Activated naive CD4-positive, alpha-beta T cell treated with anti-CD3 and anti-CD28 coated beads for 36 hours (primary cell): ENCODE results near the gene TLR4. TPM values are rescaled to one million over a fixed set of nuclear protein-coding genes. Genes with fewer than 3 reads are reported as not detected.

Experiments
- CTCF ChIA-PET: fragments of 350-600 bp; sonication (Branson Sonifier 250); formaldehyde crosslinking; loops from one replicate; lab custom pipeline; 2021; ENCODE audit warnings: antibody characterized with exemption; lab: Charles Lee
- DNase-seq: peaks from one replicate; pipeline ENCODE4 v3.0.0-alpha.2; 2020
- H3K27ac Mint-ChIP-seq: one replicate; pipeline ENCODE4 v1.8.0; 2021; ENCODE audit warnings: mild to moderate bottlenecking, mixed read lengths
- H3K27me3 Mint-ChIP-seq: one replicate; pipeline ENCODE4 v1.8.0; 2021; ENCODE audit warnings: low read depth, mixed read lengths
- H3K36me3 Mint-ChIP-seq: one replicate; pipeline ENCODE4 v1.8.0; 2021; ENCODE audit warnings: low read depth, mixed read lengths
- H3K4me1 Mint-ChIP-seq: one replicate; pipeline ENCODE4 v1.8.0; 2021; ENCODE audit warnings: low read depth, mixed read lengths
- H3K4me3 Mint-ChIP-seq: one replicate; pipeline ENCODE4 v1.8.0; 2021; ENCODE audit warnings: mild to moderate bottlenecking, moderate library complexity, mixed read lengths
- H3K9me3 Mint-ChIP-seq: one replicate; pipeline ENCODE4 v1.8.0; 2021; ENCODE audit warnings: mixed read lengths
- intact Hi-C: fragments of 100-400 bp; cut with micrococcal nuclease; formaldehyde crosslinking; loops from one replicate; pipeline ENCODE4 v1.15.1; 2023
- total RNA-seq, 2 experiments: library from RNA; stranded (reverse); gene quantifications; one replicate each; pipeline ENCODE4 v1.2.3, GENCODE V29; 2021

TLR4 gene
- total RNA-seq, result not detected

- Mint-ChIP-seq H3K4me1 (no peaks in the 10 kb centered on the region), H3K9me3 (no peaks in the 10 kb centered on the region), H3K4me3 (no peak within 1 kb of the TSS), H3K27me3 (peaks cover 9% of the 10 kb centered on the region), H3K27ac (no peak within 1 kb of the TSS), H3K36me3 (no peaks in the 10 kb centered on the region)
- intact Hi-C loops, result no loop called here
- no peak for DNase-seq
- CTCF ChIA-PET, result no interaction called here
These were observed at the start of gene TLR4 for GRCh38 chr9:117704024-117704575. Gene TLR4, plus strand, starts transcription at chr9:117704403. Its CDS starts 70 bp downstream, at chr9:117704473.

DNA sequence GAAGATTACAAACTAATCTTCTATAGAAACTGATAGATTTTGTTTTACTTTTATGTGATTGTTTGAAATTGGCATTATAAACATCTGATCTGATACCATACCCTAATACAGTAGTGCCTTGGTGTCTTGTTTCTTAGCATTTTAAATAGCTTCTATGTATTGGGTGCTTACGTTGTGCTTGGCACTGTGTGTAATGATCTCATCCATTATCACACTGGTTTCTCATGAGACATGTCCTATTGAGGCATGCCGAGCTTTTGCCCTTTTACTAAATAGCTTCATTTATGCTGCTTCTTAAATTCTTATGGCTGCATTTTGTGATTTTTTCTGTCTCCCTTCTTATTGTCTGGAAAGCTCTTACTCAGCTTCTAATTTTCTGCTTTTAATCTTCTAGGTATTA is 48.2 kb upstream of the TLR4 start:
- Mint-ChIP-seq H3K36me3 (no peaks in the 10 kb centered on the region), H3K4me1 (no peaks in the 10 kb centered on the region), H3K27ac (no peak overlapping the region), H3K4me3 (no peak overlapping the region), H3K27me3 (no peaks in the 10 kb centered on the region), H3K9me3 (peaks cover 5% of the 10 kb centered on the region)
- CTCF ChIA-PET, result no interaction called here
- no peak for DNase-seq
- intact Hi-C loops, result no loop called here

DNA sequence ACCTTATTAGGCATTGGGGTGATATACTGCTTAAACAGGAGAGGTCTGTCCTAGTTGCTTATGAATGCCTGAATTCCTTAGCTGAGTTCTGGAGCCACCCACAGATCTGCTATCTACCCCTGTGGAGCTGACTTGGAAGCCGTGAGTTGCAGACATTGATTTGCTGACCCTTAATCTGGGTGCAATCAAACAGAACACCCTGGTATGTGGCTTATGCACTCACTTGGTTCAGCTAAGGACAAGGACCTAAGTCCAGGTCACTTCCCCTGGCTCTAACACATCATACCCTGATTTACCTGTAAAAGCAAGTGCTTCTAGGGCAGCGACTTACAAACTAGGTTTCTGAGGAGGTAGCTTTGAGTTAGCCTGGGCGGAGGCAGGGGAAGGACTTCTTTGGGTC is 41.6 kb upstream of the TLR4 start:
- Mint-ChIP-seq H3K36me3 (no peaks in the 10 kb centered on the region), H3K4me1 (no peaks in the 10 kb centered on the region), H3K9me3 (peaks cover 4% of the 10 kb centered on the region), H3K27ac (no peak overlapping the region), H3K4me3 (no peak overlapping the region), H3K27me3 (peaks cover 5% of the 10 kb centered on the region)
- CTCF ChIA-PET, result no interaction called here
- DNase-seq, result no peak
- intact Hi-C loops, result no loop called here

DNA sequence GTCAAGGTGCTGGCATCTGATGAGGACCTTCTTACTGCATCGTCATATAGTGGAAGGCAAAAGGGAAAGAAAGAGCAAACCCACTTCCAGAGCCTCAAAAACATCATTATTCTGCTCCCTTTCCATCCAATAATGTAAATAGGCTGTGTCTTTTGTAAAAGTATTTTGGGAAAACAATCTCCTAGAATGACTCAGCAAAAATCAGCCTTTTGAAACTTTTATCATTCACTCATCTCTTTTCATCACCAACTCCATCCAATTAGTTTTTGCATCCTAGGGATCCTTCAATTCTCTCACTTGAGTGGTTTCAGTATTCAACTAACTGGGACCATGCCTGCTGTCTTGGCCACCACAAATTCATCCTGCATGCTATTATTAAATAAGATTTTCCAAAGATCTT is 39.8 kb upstream of the TLR4 start:
- no peak overlapping the region for H3K4me3 Mint-ChIP-seq
- H3K27ac Mint-ChIP-seq, result no peak overlapping the region
- intact Hi-C loops, result no loop called here
- CTCF ChIA-PET, result no interaction called here
- peaks cover under 1% of the 10 kb centered on the region for H3K9me3 Mint-ChIP-seq
- no peak for DNase-seq
- no peaks in the 10 kb centered on the region for H3K36me3 Mint-ChIP-seq
- peaks cover 7% of the 10 kb centered on the region for H3K27me3 Mint-ChIP-seq
- no peaks in the 10 kb centered on the region for H3K4me1 Mint-ChIP-seq

DNA sequence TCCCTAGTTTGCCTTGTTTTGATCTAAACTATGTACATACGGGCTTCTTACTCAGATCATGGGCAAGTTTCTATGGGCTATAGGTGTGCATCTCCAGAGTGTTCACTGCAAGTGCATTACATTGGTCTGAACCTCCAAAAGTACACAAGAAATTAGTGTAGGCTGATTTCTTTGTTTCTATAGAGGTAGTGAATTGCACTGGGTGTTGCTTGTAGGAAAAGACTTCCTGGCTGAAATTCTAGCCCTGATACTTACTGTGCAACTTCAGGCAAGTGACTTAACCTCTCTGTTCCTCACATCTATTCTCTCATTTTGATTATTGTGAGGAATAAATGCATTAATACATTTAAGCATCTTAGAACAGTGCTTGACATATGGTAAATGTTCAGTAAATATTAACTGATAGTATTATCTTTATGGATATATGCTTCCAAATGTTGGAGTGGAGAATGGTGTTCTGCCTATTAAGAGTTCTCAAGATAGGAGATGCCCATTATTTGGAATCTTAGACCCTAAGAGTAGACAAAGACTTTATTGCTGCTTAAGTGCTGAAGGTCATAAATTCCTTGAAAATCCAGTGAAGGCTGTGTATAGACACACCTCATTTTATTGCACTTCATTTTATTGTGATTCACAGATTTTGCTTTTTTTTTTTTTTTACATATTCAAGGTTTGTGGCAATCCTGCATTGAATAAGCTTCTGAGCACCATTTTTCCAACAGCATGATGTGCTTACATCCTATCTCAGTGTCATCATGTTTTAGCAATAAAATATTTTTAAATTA is 38.4 kb upstream of the TLR4 start:
- no peak for DNase-seq
- Mint-ChIP-seq H3K4me3 (no peak overlapping the region), H3K36me3 (no peaks in the 10 kb centered on the region), H3K4me1 (no peaks in the 10 kb centered on the region), H3K9me3 (no peaks in the 10 kb centered on the region), H3K27me3 (peaks cover 9% of the 10 kb centered on the region), H3K27ac (no peak overlapping the region)
- CTCF ChIA-PET, result no interaction called here
- intact Hi-C loops, result no loop called here

- Mint-ChIP-seq H3K27ac (no peak overlapping the region), H3K4me3 (no peak overlapping the region), H3K9me3 (no peaks in the 10 kb centered on the region), H3K4me1 (no peaks in the 10 kb centered on the region), H3K36me3 (no peaks in the 10 kb centered on the region), H3K27me3 (peaks cover 8% of the 10 kb centered on the region)
- no peak for DNase-seq
- intact Hi-C loops, result no loop called here
- CTCF ChIA-PET, result no interaction called here
These were observed 32.7 kb upstream of the TLR4 start for GRCh38 chr9:117671468-117671867.

GRCh38 chr9:117672369-117672768 is 31.8 kb upstream of the TLR4 start:
- Mint-ChIP-seq H3K36me3 (no peaks in the 10 kb centered on the region), H3K4me3 (no peak overlapping the region), H3K4me1 (no peaks in the 10 kb centered on the region), H3K9me3 (no peaks in the 10 kb centered on the region), H3K27me3 (peaks cover 9% of the 10 kb centered on the region), H3K27ac (no peak overlapping the region)
- CTCF ChIA-PET, result no interaction called here
- intact Hi-C loops, result no loop called here
- no peak for DNase-seq

GRCh38 chr9:117677572-117677971 is 26.6 kb upstream of the TLR4 start:
- Mint-ChIP-seq H3K27ac (no peak overlapping the region), H3K27me3 (peaks cover 18% of the 10 kb centered on the region), H3K9me3 (no peaks in the 10 kb centered on the region), H3K4me1 (no peaks in the 10 kb centered on the region), H3K36me3 (no peaks in the 10 kb centered on the region), H3K4me3 (no peak overlapping the region)
- intact Hi-C loops, result no loop called here
- no peak for DNase-seq
- CTCF ChIA-PET, result no interaction called here

- H3K27ac Mint-ChIP-seq, result no peak overlapping the region
- CTCF ChIA-PET, result no interaction called here
- peaks cover 18% of the 10 kb centered on the region for H3K27me3 Mint-ChIP-seq
These were observed 25.3 kb upstream of the TLR4 start for GRCh38 chr9:117678871-117679270.

DNA sequence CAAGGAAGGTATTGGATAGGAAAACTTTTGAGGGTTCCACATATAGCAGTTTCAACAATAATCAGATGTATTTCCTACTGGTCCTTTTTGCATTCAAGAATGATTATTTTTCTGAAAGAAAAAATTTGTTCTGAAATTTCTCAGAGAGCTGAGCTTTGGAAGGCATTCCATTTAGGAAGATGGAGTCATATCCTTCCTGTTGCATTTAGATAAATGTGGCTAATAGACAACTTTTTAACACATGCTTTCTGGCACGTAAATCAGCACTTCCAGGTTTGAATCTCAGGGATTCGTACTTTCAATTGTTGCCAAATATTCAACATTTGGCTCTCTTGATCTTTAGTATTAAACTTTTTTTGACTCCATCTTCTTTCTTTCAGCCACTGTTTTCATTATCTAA is 24.8 kb upstream of the TLR4 start:
- no peak for DNase-seq
- peaks cover 18% of the 10 kb centered on the region for H3K27me3 Mint-ChIP-seq
- H3K27ac Mint-ChIP-seq, result no peak overlapping the region
- H3K4me1 Mint-ChIP-seq, result peaks cover 3% of the 10 kb centered on the region
- H3K36me3 Mint-ChIP-seq, result no peaks in the 10 kb centered on the region
- CTCF ChIA-PET, result no interaction called here
- intact Hi-C loops, result no loop called here
- H3K9me3 Mint-ChIP-seq, result no peaks in the 10 kb centered on the region
- no peak overlapping the region for H3K4me3 Mint-ChIP-seq

More at GRCh38 chr9:117678871-117679270, 25.3 kb upstream of the TLR4 start:
- peaks cover 3% of the 10 kb centered on the region for H3K4me1 Mint-ChIP-seq
- H3K9me3 Mint-ChIP-seq, result no peaks in the 10 kb centered on the region
- H3K36me3 Mint-ChIP-seq, result no peaks in the 10 kb centered on the region
- intact Hi-C loops, result no loop called here
- DNase-seq, result no peak
- H3K4me3 Mint-ChIP-seq, result no peak overlapping the region

GRCh38 chr9:117681888-117682287 is 22.3 kb upstream of the TLR4 start:
- CTCF ChIA-PET, result interaction anchor here (1.2 kb wide), 1 partner anchor 10 kb away, joined by 4 read pairs; no protein-coding TSS in a partner anchor
- intact Hi-C loops, result loop anchor here (2.0 kb wide), 1 partner anchor 101 kb away; no protein-coding TSS in a partner anchor
- H3K4me3 Mint-ChIP-seq, result no peak overlapping the region

GRCh38 chr9:117682955-117683710 is 21.1 kb upstream of the TLR4 start:
- no peak for DNase-seq
- Mint-ChIP-seq H3K36me3 (no peaks in the 10 kb centered on the region), H3K9me3 (peaks cover 2% of the 10 kb centered on the region), H3K27me3 (peaks cover 22% of the 10 kb centered on the region), H3K4me3 (no peak overlapping the region), H3K27ac (no peak overlapping the region), H3K4me1 (peaks cover 3% of the 10 kb centered on the region)
- intact Hi-C loops, result loop anchor here (2.0 kb wide), 1 partner anchor 100 kb away; no protein-coding TSS in a partner anchor
- CTCF ChIA-PET, result interaction anchor here (1.2 kb wide), 1 partner anchor 9 kb away, joined by 4 read pairs; no protein-coding TSS in a partner anchor

More at GRCh38 chr9:117681888-117682287, 22.3 kb upstream of the TLR4 start:
- Mint-ChIP-seq H3K9me3 (no peaks in the 10 kb centered on the region), H3K36me3 (no peaks in the 10 kb centered on the region), H3K27me3 (peaks cover 28% of the 10 kb centered on the region), H3K4me1 (peaks cover 3% of the 10 kb centered on the region), H3K27ac (no peak overlapping the region)
- no peak for DNase-seq
